OCI-M1 (cell line): ENCODE data around the gene CKAP4.
"Not testable (repeated sequence)": the region's sequence is repeated elsewhere in the genome, so short reads cannot be mapped to it uniquely, and the experiment has no call there.

Experiments
- DNase-seq: peaks from one replicate; lab custom pipeline; 2025; lab: John Stamatoyannopoulos, UW

The CKAP4 gene

GRCh38 chr12:106247674-106248311, at the start of gene CKAP4:
CKAP4 (minus strand) TSS chr12:106248020; CDS start chr12:106247851, 169 bp downstream.
- no peak for DNase-seq

GRCh38 chr12:106297075-106297474, 49.3 kb upstream of the CKAP4 start:
- no peak for DNase-seq

- DNase-seq = no peak
Observed at GRCh38 chr12:106296179-106296877, 48.5 kb upstream of the CKAP4 start.

GRCh38 chr12:106292339-106292738, 44.5 kb upstream of the CKAP4 start:
- DNase-seq = no peak

GRCh38 chr12:106291342-106291741, 43.5 kb upstream of the CKAP4 start:
- DNase-seq = no peak

GRCh38 chr12:106290666-106291065, 42.8 kb upstream of the CKAP4 start:
- no peak for DNase-seq

GRCh38 chr12:106289196-106289681, 41.4 kb upstream of the CKAP4 start:
- DNase-seq = peak; percentile 47

GRCh38 chr12:106288494-106289195, 40.8 kb upstream of the CKAP4 start:
- DNase-seq = peak; percentile 78

GRCh38 chr12:106288101-106288493, 40.3 kb upstream of the CKAP4 start:
- DNase-seq = no peak

- no peak for DNase-seq
Observed at GRCh38 chr12:106287364-106287763, 39.5 kb upstream of the CKAP4 start.

GRCh38 chr12:106286576-106287162, 38.8 kb upstream of the CKAP4 start:
- DNase-seq = not testable (repeated sequence)

- DNase-seq = no peak
Observed at GRCh38 chr12:106285982-106286381, 38.2 kb upstream of the CKAP4 start.

- no peak for DNase-seq
Observed at GRCh38 chr12:106284358-106285105, 36.7 kb upstream of the CKAP4 start.

- peak; percentile 73 for DNase-seq
Observed at GRCh38 chr12:106282457-106283097, 34.8 kb upstream of the CKAP4 start.

- no peak for DNase-seq
Observed at GRCh38 chr12:106281804-106282203, 34.0 kb upstream of the CKAP4 start.

GRCh38 chr12:106281056-106281782, 33.4 kb upstream of the CKAP4 start:
- no peak for DNase-seq

GRCh38 chr12:106280106-106280505, 32.3 kb upstream of the CKAP4 start:
- DNase-seq = no peak

- DNase-seq = no peak
Observed at GRCh38 chr12:106276032-106276740, 28.4 kb upstream of the CKAP4 start.

GRCh38 chr12:106275458-106275857, 27.6 kb upstream of the CKAP4 start:
- no peak for DNase-seq

GRCh38 chr12:106274575-106275121, 26.8 kb upstream of the CKAP4 start:
- DNase-seq = no peak
